SJSA1 (cell line): ENCODE data around the gene TPM4. TPM values are rescaled to one million over a fixed set of nuclear protein-coding genes. Genes with fewer than 3 reads are reported as not detected.

ENCODE experiments used
- DNase-seq, 2 experiments: peaks; one replicate each; pipeline ENCODE4 v3.0.0-alpha.2; 2015 to 2020; ENCODE audit warnings: low spot score in 2 of 2, low read depth in 1 of 2
- H3K27ac ChIP-seq: fragments of 250-450 bp; sonication (Bioruptor Pico); 2 replicates; pipeline ENCODE4 v1.5.1; 2020; ENCODE audit warnings: mild to moderate bottlenecking, moderate library complexity
- H3K27me3 ChIP-seq: fragments of 250-450 bp; sonication (Bioruptor Pico); replicated peaks from 2 replicates; pipeline ENCODE4 v1.5.1; 2020; ENCODE audit warnings: mild to moderate bottlenecking, moderate library complexity
- H3K36me3 ChIP-seq: fragments of 250-450 bp; sonication (Bioruptor Pico); 2 replicates; pipeline ENCODE4 v1.5.1; 2020; ENCODE audit warnings: mild to moderate bottlenecking
- H3K4me1 ChIP-seq: fragments of 250-450 bp; sonication (Bioruptor Pico); replicated peaks from 2 replicates; pipeline ENCODE4 v1.6.1; 2021; ENCODE audit warnings: mild to moderate bottlenecking
- H3K4me3 ChIP-seq: fragments of 250-450 bp; sonication (Bioruptor Pico); 2 replicates; pipeline ENCODE4 v1.5.1; 2020; ENCODE audit warnings: mild to moderate bottlenecking
- H3K9me3 ChIP-seq: fragments of 250-450 bp; sonication (Bioruptor Pico); replicated peaks from 2 replicates; pipeline ENCODE4 v1.5.1; 2020; ENCODE audit warnings: mild to moderate bottlenecking
- total RNA-seq: library from RNA; depleted of rRNA; stranded (reverse); fragments of >200 nt; shearing (Covaris generic); gene quantifications from 2 replicates; pipeline ENCODE4 v1.2.3, GENCODE V29; 2014; rRNA removed

TPM4 gene
- total RNA-seq, 1 experiment from 2014 or later, result 1,990 TPM

DNA sequence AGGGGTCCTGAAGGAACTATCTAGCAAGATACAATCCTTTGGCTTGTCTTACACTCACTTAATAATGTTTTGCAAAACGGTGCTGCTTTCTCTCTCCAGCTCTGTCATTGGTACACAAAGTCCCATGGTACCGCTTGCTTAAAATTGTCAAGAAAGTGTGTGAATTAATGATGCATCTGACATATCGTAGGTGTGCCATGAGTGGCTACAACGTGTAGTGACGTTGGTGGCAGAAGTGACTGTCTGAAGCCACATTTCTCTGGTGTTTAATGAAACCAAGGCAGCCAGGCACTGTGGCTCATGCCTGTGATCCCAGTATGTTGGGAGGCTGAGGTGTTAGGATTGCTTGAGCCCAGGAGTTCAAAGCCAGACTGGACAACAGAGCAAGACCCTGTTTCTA is 69.8 kb downstream of the TPM4 start:
- no peak overlapping the region for H3K27ac ChIP-seq
- H3K9me3 ChIP-seq, result no peaks in the 10 kb centered on the region
- no peaks in the 10 kb centered on the region for H3K4me1 ChIP-seq
- H3K36me3 ChIP-seq, result no peaks in the 10 kb centered on the region
- no peak for DNase-seq
- H3K4me3 ChIP-seq, result no peak overlapping the region
- no peaks in the 10 kb centered on the region for H3K27me3 ChIP-seq

DNA sequence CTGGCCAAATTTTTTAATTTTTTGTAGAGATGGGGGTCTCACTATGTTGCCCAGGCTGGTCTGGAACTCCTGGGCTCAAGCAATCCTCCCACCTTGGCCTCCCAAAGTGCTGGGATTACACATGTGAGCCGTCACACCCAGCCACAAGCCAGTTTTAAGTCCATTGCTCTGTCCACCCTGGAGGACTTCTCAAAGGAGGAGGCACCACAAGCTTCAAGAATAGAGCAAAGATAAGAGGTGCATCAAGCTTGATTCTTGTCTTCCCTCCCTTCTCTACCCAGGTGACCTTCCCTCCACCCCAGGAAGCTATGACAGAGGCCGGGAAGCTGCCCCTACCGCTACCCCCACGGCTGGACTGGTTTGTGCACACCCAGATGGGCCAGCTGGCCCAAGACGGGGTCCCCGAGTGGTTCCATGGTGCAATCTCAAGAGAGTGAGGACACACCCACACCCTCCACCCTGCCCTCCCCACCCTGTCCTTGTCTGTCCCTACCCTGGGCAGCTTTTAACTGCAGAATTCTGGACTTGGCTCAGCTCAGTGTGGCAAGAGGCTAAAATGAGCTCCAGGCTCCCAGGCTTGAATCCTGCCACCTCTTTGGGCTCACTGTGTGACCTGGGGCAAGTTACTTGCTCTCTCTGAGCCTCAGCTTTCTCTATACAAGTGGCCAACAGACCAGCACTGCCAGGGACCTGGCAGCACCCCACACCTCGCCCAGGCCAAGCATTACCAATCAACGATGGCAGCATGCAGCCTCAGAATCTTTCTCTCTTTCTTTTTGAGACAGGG is 72.3 kb downstream of the TPM4 start:
- no peaks in the 10 kb centered on the region for H3K9me3 ChIP-seq
- H3K4me3 ChIP-seq, result no peak overlapping the region
- H3K36me3 ChIP-seq, result no peaks in the 10 kb centered on the region
- DNase-seq, result no peak
- no peaks in the 10 kb centered on the region for H3K27me3 ChIP-seq
- H3K27ac ChIP-seq, result no peak overlapping the region
- no peaks in the 10 kb centered on the region for H3K4me1 ChIP-seq

Other genes with a start within 250 kb of the TPM4 start
- not detected in 2 replicates for gene CYP4F2, start 178.4 kb upstream of the TPM4 start, total RNA-seq
- not detected in 2 replicates for gene CYP4F11, start 142.0 kb upstream of the TPM4 start, total RNA-seq
- gene OR10H4, start 127.5 kb upstream of the TPM4 start, total RNA-seq, result not detected in 2 replicates
- gene RAB8A, start 35.4 kb downstream of the TPM4 start, total RNA-seq, result 44.8 and 69.5 TPM in 2 replicates
- not detected in 2 replicates for gene HSH2D, start 67.2 kb downstream of the TPM4 start, total RNA-seq
- not detected in 2 replicates for gene CIB3, start 97.0 kb downstream of the TPM4 start, total RNA-seq
- 133 and 162 TPM in 2 replicates for gene FAM32A, start 108.9 kb downstream of the TPM4 start, total RNA-seq
- 65.6 and 103 TPM in 2 replicates for gene AP1M1, start 121.4 kb downstream of the TPM4 start, total RNA-seq
- gene KLF2, start 248.3 kb downstream of the TPM4 start, total RNA-seq, result 12.6 and 15.2 TPM in 2 replicates